Measurements from ENCODE around the gene WFDC6. TPM values are rescaled to one million over a fixed set of nuclear protein-coding genes. Genes with fewer than 3 reads are reported as not detected.
"Not testable (repeated sequence)": the region's sequence is repeated elsewhere in the genome, so short reads cannot be mapped to it uniquely, and the experiment has no call there.

WFDC6 gene
- total RNA-seq, result not detected in 2 replicates

DNA sequence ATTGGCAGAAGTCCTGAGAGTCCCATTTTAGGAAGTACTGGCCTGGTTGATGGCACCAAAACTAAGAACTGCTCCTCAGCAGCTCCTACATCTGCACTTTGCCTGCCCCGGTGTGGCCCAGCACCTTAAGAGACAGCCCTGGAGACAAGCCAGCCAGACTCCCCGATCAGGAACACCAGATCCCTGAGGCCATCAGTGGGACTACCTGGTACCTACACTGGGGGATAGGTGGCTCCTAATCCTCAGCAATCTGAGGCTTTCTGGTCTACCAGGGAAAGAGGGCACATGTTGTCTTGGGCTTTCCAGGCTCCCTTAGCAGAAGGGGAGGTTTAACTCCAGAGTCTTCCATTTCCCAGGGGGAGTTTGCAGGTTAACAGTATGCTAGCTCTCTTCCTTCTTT, at the start of gene WFDC6:
TSS of gene WFDC6 (minus strand) at position 101 of the 400 bp plus-strand sequence. CDS start at position 26, 75 bp downstream.
- Mint-ChIP-seq H3K4me1 (no peaks in the 10 kb centered on the region), H3K9me3 (no peaks in the 10 kb centered on the region), H3K4me3 (no peak within 1 kb of the TSS), H3K36me3 (ENCODE audit: low read depth) (no peaks in the 10 kb centered on the region), H3K27me3 (peaks cover 9% of the 10 kb centered on the region), H3K27ac (no peak within 1 kb of the TSS)
- intact Hi-C loops (cut with micrococcal nuclease), result no loop called here
- DNase-seq, result no peak

DNA sequence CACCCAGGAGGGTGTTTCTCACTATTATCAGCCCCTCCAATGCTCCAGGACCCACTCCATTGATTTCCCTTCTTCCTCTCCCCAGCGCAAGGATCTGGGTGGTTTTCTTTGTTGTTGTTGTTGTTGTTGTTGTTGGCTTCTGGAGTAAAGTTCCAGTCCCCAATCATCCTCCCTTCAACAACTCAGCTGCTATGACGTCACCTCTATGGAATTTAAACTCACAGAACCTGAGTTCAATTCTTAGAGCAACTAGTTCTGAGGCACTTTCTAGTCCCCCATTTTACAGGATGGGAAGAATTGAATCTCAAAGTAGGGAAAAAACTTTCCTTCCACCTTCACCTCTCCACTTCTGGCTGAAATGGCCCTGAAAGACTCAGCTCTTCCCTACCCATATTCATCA, 49.5 kb upstream of the WFDC6 start:
- no peak overlapping the region for H3K4me3 Mint-ChIP-seq
- peaks cover 2% of the 10 kb centered on the region for H3K4me1 Mint-ChIP-seq
- peaks cover 21% of the 10 kb centered on the region for H3K27me3 Mint-ChIP-seq
- DNase-seq, result no peak
- H3K9me3 Mint-ChIP-seq, result no peaks in the 10 kb centered on the region
- H3K27ac Mint-ChIP-seq, result no peak overlapping the region
- no peaks in the 10 kb centered on the region for H3K36me3 Mint-ChIP-seq (ENCODE audit: low read depth)
- intact Hi-C loops (cut with micrococcal nuclease), result no loop called here

DNA sequence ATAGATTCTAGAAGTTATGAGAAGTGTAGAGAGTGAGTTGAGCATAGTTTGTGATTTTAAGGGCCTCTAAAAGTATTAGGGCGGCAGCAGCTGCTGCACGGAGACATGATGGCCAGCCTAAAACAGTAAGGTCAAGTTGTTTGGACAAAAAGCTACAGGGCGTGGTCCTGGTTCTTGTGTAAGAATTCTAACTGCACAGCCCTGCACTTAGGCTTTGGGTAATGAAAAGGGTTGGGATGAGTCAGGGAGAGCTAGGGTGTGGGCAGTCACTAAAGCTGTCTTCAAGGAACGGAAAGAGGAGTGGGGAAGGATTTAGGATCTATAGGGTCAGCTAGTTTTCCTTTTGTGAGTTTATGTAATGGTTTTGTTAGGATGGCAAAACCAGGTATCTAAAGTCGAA, 46.7 kb upstream of the WFDC6 start:
- intact Hi-C loops (cut with micrococcal nuclease); H3K27ac Mint-ChIP-seq; H3K9me3 Mint-ChIP-seq; DNase-seq; H3K4me3 Mint-ChIP-seq; H3K4me1 Mint-ChIP-seq; H3K36me3 Mint-ChIP-seq (ENCODE audit: low read depth): not testable (repeated sequence)
- H3K27me3 Mint-ChIP-seq, result peaks cover 22% of the 10 kb centered on the region

DNA sequence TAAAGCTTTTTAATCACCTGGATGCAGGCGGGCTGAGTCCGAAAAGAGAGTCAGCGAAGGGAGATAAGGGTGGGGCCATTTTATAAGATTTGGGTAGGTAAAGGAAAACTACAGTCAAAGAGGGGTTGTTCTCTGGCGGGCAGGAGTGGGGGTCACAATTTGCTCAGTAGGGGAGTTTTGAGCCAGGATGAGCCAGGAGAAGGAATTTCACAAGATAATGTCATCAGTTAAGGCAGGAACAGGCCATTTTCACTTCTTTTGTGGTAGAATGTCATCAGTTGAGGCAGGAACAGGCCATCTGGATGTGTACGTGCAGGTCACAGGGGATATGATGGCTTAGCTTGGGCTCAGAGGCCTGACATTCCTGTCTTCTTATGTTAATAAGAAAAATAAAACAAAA, 45.0 kb upstream of the WFDC6 start:
- H3K36me3 Mint-ChIP-seq (ENCODE audit: low read depth); intact Hi-C loops (cut with micrococcal nuclease); H3K9me3 Mint-ChIP-seq; H3K4me3 Mint-ChIP-seq; DNase-seq; H3K27ac Mint-ChIP-seq; H3K4me1 Mint-ChIP-seq: not testable (repeated sequence)
- H3K27me3 Mint-ChIP-seq, result peaks cover 29% of the 10 kb centered on the region

DNA sequence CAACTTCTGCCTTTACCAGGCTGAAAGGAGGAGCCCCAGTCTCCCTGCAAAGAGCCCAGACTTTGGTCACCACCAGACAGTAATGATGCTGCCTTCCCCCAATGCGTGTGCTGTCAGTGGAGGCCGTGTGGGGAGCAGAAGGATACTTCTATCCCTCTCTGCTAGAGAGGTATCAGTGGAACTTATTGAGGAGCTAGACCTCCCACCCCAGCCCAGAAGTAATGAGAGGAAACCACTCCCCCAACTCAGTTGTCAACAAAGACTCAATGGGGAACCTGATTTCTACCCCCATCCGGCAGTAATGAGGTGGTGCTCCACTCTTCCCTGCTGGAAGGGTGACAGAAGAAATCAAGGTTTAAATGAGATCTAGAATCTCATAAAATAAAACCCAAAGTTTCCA, 44.2 kb upstream of the WFDC6 start:
- no peaks in the 10 kb centered on the region for H3K9me3 Mint-ChIP-seq
- H3K27me3 Mint-ChIP-seq, result peaks cover 29% of the 10 kb centered on the region
- no peaks in the 10 kb centered on the region for H3K36me3 Mint-ChIP-seq (ENCODE audit: low read depth)
- no peak overlapping the region for H3K4me3 Mint-ChIP-seq
- no peak for DNase-seq
- intact Hi-C loops (cut with micrococcal nuclease), result no loop called here
- no peak overlapping the region for H3K27ac Mint-ChIP-seq
- H3K4me1 Mint-ChIP-seq, result no peaks in the 10 kb centered on the region

DNA sequence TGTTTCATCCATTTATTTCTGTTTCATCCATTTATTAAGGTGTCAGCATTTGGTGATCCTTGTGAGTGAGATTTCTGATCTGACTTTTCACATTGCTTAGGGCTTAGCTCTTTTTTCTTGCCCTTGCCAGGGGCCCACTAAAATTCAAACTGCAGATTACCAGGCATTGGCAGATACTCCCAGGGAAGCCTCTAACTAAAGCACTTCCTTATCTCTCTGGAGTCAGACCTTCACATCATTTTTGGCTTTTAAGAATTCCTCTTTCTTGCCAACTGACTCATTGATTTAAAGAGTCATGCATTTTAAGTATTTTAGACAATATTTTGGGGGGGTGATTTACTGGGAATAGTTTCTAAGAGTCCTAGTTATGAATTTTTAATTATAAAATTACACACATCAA, 42.4 kb upstream of the WFDC6 start:
- no peak for DNase-seq
- H3K27me3 Mint-ChIP-seq, result peaks cover 23% of the 10 kb centered on the region

DNA sequence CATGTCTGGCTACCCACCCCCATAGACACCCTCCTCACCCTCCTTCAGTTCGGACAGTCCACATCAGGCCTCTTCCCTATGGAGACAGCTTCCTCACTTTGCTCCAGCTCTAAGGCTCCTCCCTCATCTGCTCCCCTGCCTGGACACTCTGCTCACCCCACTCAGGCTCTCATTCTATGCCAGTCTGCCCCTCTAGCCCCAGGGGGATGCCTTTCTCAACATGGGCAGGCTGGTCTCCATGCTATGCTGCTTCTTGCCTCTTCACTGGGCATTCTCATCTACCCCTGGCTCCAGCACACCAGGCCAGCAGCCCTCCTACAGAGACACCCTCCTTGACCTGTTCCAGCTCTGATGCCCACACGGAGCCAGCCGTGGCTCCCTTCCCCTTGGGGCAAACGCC, 39.9 kb upstream of the WFDC6 start, which contains the start of gene WFDC8:
TSS of gene WFDC8 (minus strand) at position 101 of the 400 bp plus-strand sequence. CDS start at position 64, 37 bp downstream.
- no peaks in the 10 kb centered on the region for H3K9me3 Mint-ChIP-seq
- DNase-seq, result no peak
- H3K4me3 Mint-ChIP-seq, result no peak within 1 kb of the TSS
- intact Hi-C loops (cut with micrococcal nuclease), result no loop called here
- H3K27me3 Mint-ChIP-seq, result peaks cover 28% of the 10 kb centered on the region
- H3K36me3 Mint-ChIP-seq (ENCODE audit: low read depth), result no peaks in the 10 kb centered on the region
- no peak within 1 kb of the TSS for H3K27ac Mint-ChIP-seq
- no peaks in the 10 kb centered on the region for H3K4me1 Mint-ChIP-seq

More for the DNA sequence above, 42.4 kb upstream of the WFDC6 start:
- H3K4me1 Mint-ChIP-seq, result no peaks in the 10 kb centered on the region
- no peaks in the 10 kb centered on the region for H3K9me3 Mint-ChIP-seq
- H3K27ac Mint-ChIP-seq, result no peak overlapping the region
- H3K36me3 Mint-ChIP-seq (ENCODE audit: low read depth), result no peaks in the 10 kb centered on the region
- H3K4me3 Mint-ChIP-seq, result no peak overlapping the region
- intact Hi-C loops (cut with micrococcal nuclease), result no loop called here

DNA sequence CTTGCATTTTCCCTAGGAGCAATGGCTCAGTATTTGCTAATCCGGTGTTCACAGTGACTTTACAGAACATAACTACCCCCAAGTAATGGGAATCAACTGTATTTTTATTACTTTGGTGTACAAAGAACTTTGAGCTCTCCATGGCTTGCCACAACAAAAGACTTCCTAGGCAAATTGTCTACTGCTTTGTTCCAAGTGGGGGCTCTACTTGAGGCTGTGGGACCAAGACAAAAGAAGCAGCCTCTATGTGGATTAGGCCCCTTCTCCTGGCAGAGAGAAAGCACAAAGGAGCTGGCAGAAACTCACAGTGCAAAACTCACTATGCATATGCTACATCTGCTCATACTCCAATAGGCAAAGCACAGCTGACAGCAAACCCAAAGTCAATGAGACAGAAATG, 38.9 kb upstream of the WFDC6 start:
- intact Hi-C loops (cut with micrococcal nuclease), result no loop called here
- H3K36me3 Mint-ChIP-seq (ENCODE audit: low read depth), result no peaks in the 10 kb centered on the region
- no peak overlapping the region for H3K4me3 Mint-ChIP-seq
- H3K27me3 Mint-ChIP-seq, result peaks cover 26% of the 10 kb centered on the region
- H3K4me1 Mint-ChIP-seq, result no peaks in the 10 kb centered on the region
- H3K9me3 Mint-ChIP-seq, result no peaks in the 10 kb centered on the region
- DNase-seq, result no peak
- no peak overlapping the region for H3K27ac Mint-ChIP-seq

DNA sequence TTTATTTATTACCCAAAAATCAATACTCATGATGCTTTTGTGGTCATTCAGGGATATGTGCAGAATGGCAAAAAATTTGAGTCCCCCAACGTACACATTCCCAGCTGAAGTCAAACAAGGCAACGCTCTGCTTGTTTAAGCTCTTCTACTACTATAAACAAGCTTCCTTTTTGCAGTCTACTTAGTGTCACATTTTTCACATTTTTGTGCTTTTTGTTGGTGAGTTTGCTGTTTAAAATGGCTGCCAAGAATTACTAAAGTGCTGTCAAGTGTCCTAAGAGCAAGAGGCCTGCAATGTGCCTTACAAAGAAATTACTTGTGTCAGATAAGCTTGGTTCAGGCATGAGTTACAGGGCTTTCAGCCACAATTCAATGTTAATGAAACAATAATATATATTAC, 37.7 kb upstream of the WFDC6 start:
- H3K27ac Mint-ChIP-seq, result no peak overlapping the region
- no peak for DNase-seq
- no peak overlapping the region for H3K4me3 Mint-ChIP-seq
- no peaks in the 10 kb centered on the region for H3K9me3 Mint-ChIP-seq
- peaks cover 25% of the 10 kb centered on the region for H3K27me3 Mint-ChIP-seq
- H3K4me1 Mint-ChIP-seq, result no peaks in the 10 kb centered on the region
- intact Hi-C loops (cut with micrococcal nuclease), result no loop called here
- H3K36me3 Mint-ChIP-seq (ENCODE audit: low read depth), result no peaks in the 10 kb centered on the region

DNA sequence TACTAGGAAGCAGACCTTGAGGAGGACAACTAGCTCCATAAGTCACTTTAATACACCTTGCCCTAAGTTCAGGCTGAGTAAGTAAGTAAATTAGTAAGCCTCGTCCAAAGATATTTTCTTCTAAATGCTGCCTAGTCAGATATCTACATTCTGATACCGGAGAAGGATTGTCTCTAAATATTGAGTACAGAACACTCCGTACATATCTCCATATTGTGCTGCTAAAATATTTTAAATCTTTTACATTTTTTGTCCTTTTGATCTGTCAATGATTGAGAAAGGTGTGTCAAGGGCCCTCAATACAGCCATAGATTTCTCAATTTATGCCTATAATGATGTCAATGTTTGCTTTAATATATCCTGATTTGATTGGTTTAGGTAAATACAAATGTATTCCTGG, 36.6 kb upstream of the WFDC6 start:
- Mint-ChIP-seq H3K27ac (no peak overlapping the region), H3K27me3 (peaks cover 25% of the 10 kb centered on the region), H3K4me1 (no peaks in the 10 kb centered on the region), H3K9me3 (peaks cover 4% of the 10 kb centered on the region), H3K36me3 (ENCODE audit: low read depth) (no peaks in the 10 kb centered on the region), H3K4me3 (no peak overlapping the region)
- intact Hi-C loops (cut with micrococcal nuclease), result no loop called here
- no peak for DNase-seq

DNA sequence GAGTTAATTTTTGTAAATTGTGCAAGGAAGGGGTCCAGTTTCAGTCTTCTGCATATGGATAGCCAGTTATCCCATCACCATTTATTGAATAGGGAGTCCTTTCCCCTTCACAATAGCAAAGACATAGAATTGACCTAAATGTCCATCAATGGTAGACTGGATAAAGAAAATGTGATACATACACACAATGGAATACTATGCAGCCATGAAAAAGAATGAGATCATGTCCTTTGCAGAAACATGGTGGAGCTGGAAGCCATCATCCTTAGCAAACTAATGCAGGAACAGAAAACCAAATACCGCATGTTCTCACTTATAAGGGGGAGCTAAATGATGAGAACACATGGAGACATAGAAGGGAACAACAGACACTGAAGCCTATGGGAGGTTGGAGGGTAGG, 30.4 kb upstream of the WFDC6 start:
- DNase-seq; H3K4me3 Mint-ChIP-seq; H3K4me1 Mint-ChIP-seq; intact Hi-C loops (cut with micrococcal nuclease); H3K27ac Mint-ChIP-seq; H3K36me3 Mint-ChIP-seq (ENCODE audit: low read depth); H3K9me3 Mint-ChIP-seq: not testable (repeated sequence)
- peaks cover 11% of the 10 kb centered on the region for H3K27me3 Mint-ChIP-seq

DNA sequence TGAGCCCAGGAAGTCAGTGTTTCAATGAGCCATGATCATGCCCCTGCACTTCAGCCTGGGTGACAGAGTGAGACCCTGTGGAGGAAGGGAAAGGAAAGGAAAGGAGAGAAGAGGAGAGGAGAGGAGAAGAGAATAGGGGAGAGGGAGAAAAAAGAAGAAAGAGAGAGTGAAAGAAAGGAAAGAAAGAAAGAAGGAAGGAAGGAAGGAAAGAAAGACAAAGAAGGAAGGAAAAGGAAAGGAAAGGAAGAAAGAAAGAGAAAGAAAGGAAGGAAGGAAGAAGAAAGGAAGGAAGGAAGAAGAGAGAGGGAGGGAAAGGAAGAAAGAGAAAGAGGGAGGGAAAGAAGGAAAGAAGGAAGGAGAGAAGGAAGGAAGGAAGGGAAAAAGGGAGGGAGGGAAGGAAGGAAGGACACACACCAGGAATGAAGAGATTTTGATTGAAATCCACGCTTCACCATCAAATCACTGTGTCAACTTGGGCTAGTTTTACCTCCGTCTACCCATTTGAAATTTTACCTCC, 25.5 kb upstream of the WFDC6 start:
- Mint-ChIP-seq H3K4me3 (no peak overlapping the region), H3K27me3 (peaks cover 8% of the 10 kb centered on the region), H3K27ac (no peak overlapping the region), H3K36me3 (ENCODE audit: low read depth) (no peaks in the 10 kb centered on the region), H3K9me3 (peaks cover 3% of the 10 kb centered on the region), H3K4me1 (no peaks in the 10 kb centered on the region)
- no peak for DNase-seq
- intact Hi-C loops (cut with micrococcal nuclease), result no loop called here

DNA sequence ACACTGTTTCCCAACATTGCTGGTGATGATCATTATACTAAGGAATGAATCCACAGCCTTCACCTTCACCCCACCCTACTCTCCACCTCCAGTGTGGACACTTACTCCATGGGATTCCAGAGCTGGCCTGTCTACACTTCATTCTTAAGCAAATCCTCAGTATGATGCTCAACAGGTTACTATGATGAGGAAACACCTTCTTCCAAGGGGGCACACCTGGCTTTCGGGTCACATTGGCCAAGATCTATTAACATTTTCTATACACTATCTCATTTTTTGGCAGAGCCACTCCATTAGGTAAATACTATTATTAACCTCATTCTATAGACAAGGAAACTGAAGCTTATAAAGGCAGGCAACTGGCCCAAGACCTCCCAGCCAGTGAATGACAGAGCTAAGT, 15.9 kb upstream of the WFDC6 start:
- Mint-ChIP-seq H3K36me3 (ENCODE audit: low read depth) (no peaks in the 10 kb centered on the region), H3K9me3 (no peaks in the 10 kb centered on the region), H3K27me3 (peaks cover 3% of the 10 kb centered on the region), H3K4me1 (no peaks in the 10 kb centered on the region), H3K4me3 (no peak overlapping the region), H3K27ac (no peak overlapping the region)
- intact Hi-C loops (cut with micrococcal nuclease), result no loop called here
- DNase-seq, result no peak

DNA sequence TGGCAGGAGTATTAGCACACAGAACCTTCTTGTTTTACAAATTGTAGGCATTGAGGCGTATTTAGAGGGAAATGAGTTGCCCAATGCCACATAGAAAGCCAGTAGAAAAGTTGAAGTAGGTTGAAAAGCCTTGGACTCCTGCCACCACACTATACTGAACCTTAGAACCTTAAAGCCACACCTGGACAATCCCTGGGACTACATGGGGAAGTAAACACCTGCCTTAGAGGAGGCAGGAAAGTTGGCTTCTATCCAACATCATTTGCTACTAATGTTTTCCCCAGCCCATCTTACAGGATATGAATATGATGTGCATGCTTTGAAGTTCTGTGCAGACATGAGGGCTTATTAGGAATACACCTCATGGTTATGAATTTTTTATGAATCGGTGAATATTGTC, 13.2 kb upstream of the WFDC6 start:
- Mint-ChIP-seq H3K4me1 (no peaks in the 10 kb centered on the region), H3K9me3 (no peaks in the 10 kb centered on the region), H3K27me3 (peaks cover 13% of the 10 kb centered on the region), H3K36me3 (ENCODE audit: low read depth) (no peaks in the 10 kb centered on the region), H3K4me3 (no peak overlapping the region), H3K27ac (no peak overlapping the region)
- DNase-seq, result no peak
- intact Hi-C loops (cut with micrococcal nuclease), result no loop called here

DNA sequence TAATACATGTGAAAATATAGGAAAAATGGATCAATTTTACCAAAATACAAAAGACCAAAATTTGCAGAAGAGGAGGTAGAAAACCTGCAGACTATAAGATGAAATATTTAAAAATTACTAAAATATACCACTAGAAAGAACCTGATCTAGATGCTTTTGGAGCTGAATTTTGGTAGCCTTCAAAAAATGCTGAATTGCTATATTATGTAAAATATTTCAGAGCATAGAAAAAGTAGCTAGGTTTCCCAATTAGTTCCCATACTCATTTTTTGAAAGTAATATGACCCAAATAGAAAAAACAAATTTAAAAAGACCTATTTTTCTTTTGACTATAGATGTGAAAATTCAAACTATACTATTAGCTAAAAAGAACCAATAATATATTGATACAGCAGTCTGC, 11.5 kb upstream of the WFDC6 start:
- peaks cover 17% of the 10 kb centered on the region for H3K27me3 Mint-ChIP-seq
- H3K4me3 Mint-ChIP-seq, result no peak overlapping the region
- intact Hi-C loops (cut with micrococcal nuclease), result no loop called here
- no peaks in the 10 kb centered on the region for H3K4me1 Mint-ChIP-seq
- no peak for DNase-seq
- H3K36me3 Mint-ChIP-seq (ENCODE audit: low read depth), result no peaks in the 10 kb centered on the region
- H3K27ac Mint-ChIP-seq, result no peak overlapping the region
- H3K9me3 Mint-ChIP-seq, result no peaks in the 10 kb centered on the region

All from activated CD4-positive, alpha-beta T cell treated with anti-CD3 and anti-CD28 coated beads, Interleukin-2, amount 10 ng/mL, durations not matched to agents 24 days and 14 days (primary cell).